MM.1S (cell line): ENCODE measurements around the gene DPH7.
A peak's percentile ranks its signal among the peaks of the same experiment; 100 is the strongest.

Experiments
- DNase-seq: peaks from one replicate; pipeline ENCODE4 v3.0.0-alpha.2; 2015
- H2AFZ ChIP-seq: fragments of 300-600 bp; sonication (generic); 2 replicates; pipeline ENCODE4 v1.6.0; 2016; ENCODE audit warnings: antibody characterized with exemption, low read length
- H3F3A ChIP-seq: fragments of 300-600 bp; sonication (generic); 2 replicates; pipeline ENCODE4 v1.6.1; 2016; ENCODE audit warnings: mild to moderate bottlenecking, antibody characterized with exemption, low read length, moderate library complexity, mixed read lengths; ENCODE audit not compliant: insufficient read depth
- H3K27ac ChIP-seq: fragments of 300-600 bp; sonication (generic); 2 replicates; pipeline ENCODE4 v1.5.1; 2016; ENCODE audit warnings: mild to moderate bottlenecking, low read length
- H3K27me3 ChIP-seq: fragments of 300-600 bp; sonication (generic); replicated peaks from 2 replicates; pipeline ENCODE4 v1.6.0; 2016; ENCODE audit warnings: low read length; ENCODE audit not compliant: insufficient read depth
- H3K36me3 ChIP-seq: fragments of 300-600 bp; sonication (generic); replicated peaks from 2 replicates; pipeline ENCODE4 v1.6.1; 2016; ENCODE audit warnings: mild to moderate bottlenecking, low read length, mixed read lengths; ENCODE audit not compliant: insufficient read depth
- H3K4me1 ChIP-seq: fragments of 300-600 bp; sonication (generic); 2 replicates; pipeline ENCODE4 v1.6.1; 2016; ENCODE audit warnings: low read length, mixed read lengths
- H3K4me2 ChIP-seq: fragments of 300-600 bp; sonication (generic); 2 replicates; pipeline ENCODE4 v1.6.0; 2016; ENCODE audit warnings: low read depth, low read length
- H3K4me3 ChIP-seq: fragments of 300-600 bp; sonication (generic); 2 replicates; pipeline ENCODE4 v1.5.1; 2016; ENCODE audit warnings: low read length, mixed read lengths
- H3K79me2 ChIP-seq: fragments of 300-600 bp; sonication (generic); 2 replicates; pipeline ENCODE4 v1.6.1; 2016; ENCODE audit warnings: mixed run types, low read length, mixed read lengths
- H3K9ac ChIP-seq: fragments of 300-600 bp; sonication (generic); 2 replicates; pipeline ENCODE4 v1.6.1; 2016; ENCODE audit warnings: low read length, mixed read lengths
- H3K9me2 ChIP-seq: fragments of 300-600 bp; sonication (generic); replicated peaks from 2 replicates; pipeline ENCODE4 v1.6.1; 2016; ENCODE audit warnings: mild to moderate bottlenecking, low read length, mixed read lengths; ENCODE audit not compliant: insufficient read depth
- H3K9me3 ChIP-seq: fragments of 300-600 bp; sonication (generic); replicated peaks from 2 replicates; pipeline ENCODE4 v1.6.1; 2016; ENCODE audit warnings: mild to moderate bottlenecking, low read length, mixed read lengths; ENCODE audit not compliant: insufficient read depth
- H4K20me1 ChIP-seq: fragments of 300-600 bp; sonication (generic); 2 replicates; pipeline ENCODE4 v1.6.1; 2016; ENCODE audit warnings: mild to moderate bottlenecking, low read length, moderate library complexity, mixed read lengths; ENCODE audit not compliant: insufficient read depth
- EZH2 ChIP-seq: fragments of 300-600 bp; sonication (generic); optimal IDR thresholded peaks from 2 replicates; pipeline ENCODE3; 2017; ENCODE audit warnings: low read depth, mild to moderate bottlenecking, antibody characterized with exemption, low read length, mixed read lengths
- EZH2phosphoT487 ChIP-seq: fragments of 300-600 bp; sonication (generic); IDR thresholded peaks from 2 replicates; pipeline ENCODE4 v1.6.1; 2018; ENCODE audit warnings: antibody characterized with exemption, low read length
- TF ChIP-seq, protein P1 (sequence below): fragments of 300-600 bp; sonication (generic); IDR thresholded peaks from 2 replicates; pipeline ENCODE4 v1.5.1; 2016; ENCODE audit warnings: antibody characterized with exemption, low read length, mixed read lengths

DPH7 gene

DNA sequence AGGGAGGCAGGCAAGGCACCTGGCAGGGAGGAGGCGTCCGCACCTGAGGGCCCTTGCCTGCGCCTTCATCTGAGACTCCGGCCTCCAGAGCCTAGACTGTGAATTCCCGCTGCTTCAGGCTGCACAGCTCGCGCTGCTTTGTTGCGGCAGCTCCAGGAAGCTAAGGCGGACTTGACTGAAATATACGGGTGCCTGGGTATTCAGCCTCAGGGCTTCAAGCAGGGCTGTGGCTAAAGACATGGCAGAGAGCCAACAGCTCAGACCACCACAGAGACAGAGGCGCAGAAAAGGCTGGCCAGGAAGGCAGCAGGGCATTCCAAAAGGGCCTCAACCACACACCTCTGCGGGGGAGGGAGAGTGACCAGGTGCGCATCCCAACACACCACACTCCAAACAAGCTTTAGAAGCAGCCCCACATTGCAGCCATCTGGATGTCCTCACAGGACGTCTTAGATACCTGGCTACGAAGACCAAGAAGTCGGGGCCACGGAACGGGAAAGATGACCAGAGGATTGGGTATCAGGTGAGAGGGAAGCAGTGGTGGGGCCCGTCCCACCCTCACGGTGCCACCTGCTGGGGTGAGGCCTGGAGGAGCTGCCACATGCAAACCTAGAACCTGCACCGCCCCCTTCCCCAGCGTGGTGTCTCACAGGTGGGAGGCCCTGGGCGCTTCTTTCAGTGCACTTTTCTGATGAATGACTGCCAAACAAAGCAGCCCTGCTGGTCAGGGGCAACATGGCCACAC lies 1.7 kb upstream of the DPH7 start:
- Histone ChIP-seq H3K9ac (no peak overlapping the region), H3K36me3 (no peaks in the 10 kb centered on the region), H3K79me2 (peaks cover 29% of the 10 kb centered on the region), H3K4me1 (peaks cover 21% of the 10 kb centered on the region), H2AFZ (no peak overlapping the region), H3K27me3 (no peaks in the 10 kb centered on the region), H3K9me2 (no peaks in the 10 kb centered on the region), H3K27ac (no peak overlapping the region), H3K4me3 (no peak overlapping the region), H3F3A (peaks cover 18% of the 10 kb centered on the region), H3K4me2 (no peak overlapping the region), H4K20me1 (no peaks in the 10 kb centered on the region), H3K9me3 (no peaks in the 10 kb centered on the region)
- no peak for DNase-seq
- TF ChIP-seq, protein P1, sequence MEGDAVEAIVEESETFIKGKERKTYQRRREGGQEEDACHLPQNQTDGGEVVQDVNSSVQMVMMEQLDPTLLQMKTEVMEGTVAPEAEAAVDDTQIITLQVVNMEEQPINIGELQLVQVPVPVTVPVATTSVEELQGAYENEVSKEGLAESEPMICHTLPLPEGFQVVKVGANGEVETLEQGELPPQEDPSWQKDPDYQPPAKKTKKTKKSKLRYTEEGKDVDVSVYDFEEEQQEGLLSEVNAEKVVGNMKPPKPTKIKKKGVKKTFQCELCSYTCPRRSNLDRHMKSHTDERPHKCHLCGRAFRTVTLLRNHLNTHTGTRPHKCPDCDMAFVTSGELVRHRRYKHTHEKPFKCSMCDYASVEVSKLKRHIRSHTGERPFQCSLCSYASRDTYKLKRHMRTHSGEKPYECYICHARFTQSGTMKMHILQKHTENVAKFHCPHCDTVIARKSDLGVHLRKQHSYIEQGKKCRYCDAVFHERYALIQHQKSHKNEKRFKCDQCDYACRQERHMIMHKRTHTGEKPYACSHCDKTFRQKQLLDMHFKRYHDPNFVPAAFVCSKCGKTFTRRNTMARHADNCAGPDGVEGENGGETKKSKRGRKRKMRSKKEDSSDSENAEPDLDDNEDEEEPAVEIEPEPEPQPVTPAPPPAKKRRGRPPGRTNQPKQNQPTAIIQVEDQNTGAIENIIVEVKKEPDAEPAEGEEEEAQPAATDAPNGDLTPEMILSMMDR, result no peak
- TF ChIP-seq EZH2phosphoT487 (no peak), EZH2 (no peak)

DNA sequence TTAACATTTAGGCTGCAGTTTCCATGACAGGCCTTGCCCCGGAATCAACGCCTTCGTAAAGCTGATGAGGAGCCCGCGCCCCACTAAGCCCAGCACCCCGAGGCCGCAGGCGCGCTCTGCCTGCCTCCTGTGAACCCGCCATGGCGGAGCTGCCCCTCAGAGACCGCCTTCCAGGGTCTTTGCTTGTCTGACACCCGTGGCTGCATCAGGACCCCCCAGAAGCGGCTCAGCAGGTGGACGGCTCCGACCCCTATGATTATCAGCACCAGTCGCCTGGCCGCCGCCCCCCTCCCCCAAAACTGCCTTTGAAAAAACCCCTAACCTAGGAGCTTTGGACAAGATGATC lies 507 bp upstream of the DPH7 start:
- H3K9ac ChIP-seq, result no peak overlapping the region

DNA sequence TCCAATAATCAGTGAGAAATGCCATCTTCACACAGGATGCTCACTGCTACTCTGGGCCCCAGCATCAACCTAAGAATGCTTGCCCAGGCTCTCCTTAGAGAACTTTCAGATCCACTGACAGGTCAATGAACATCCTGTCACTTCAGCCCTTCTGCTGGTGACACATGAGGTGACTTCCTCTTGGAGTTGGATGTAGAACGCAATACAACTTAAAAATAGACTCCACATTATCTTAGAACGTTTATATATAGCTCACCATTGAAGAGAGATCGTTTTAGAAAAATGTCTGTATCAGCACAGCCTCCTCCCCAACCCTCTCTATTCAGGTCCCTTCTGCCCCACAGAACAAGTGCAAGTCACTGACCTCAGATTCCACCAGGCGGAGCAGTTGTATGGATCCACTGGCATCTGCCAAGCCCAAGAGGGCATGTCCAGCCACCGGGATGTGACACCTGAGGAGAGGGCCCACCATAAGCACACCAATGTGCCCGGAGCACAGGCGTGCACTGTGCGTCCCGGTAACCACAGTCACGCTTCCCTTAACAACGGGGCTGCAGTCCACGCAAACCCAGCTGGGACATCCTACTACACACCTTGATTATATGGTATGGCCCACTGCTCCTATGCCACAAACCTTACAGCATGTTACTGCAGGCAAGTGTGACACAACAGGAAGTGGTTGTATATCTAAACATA lies 2.9 kb downstream of the DPH7 start:
- peaks cover 55% of the 10 kb centered on the region for H3K79me2 ChIP-seq
- peak overlapping the region; percentile 94 for H3K27ac ChIP-seq

More for the DNA sequence above, 507 bp upstream of the DPH7 start:
- H3K36me3 ChIP-seq, result 0 out of 2 replicates have a peak, but pooled peaks cover under 1% of the 10 kb centered on the region
- peak overlapping the region; percentile 94; the same call in 1 of the 2 replicates for H3K4me3 ChIP-seq
- H3K27ac ChIP-seq, result no peak overlapping the region
- no peaks in the 10 kb centered on the region for H3K9me2 ChIP-seq
- peaks cover 26% of the 10 kb centered on the region for H3F3A ChIP-seq
- no peaks in the 10 kb centered on the region for H3K9me3 ChIP-seq
- no peaks in the 10 kb centered on the region for H3K27me3 ChIP-seq
- H2AFZ ChIP-seq, result 0 out of 2 replicates have a peak overlapping the region, but pooled peaks have one; percentile 28
- no peak for DNase-seq
- H4K20me1 ChIP-seq, result no peaks in the 10 kb centered on the region
- no peak for TF ChIP-seq EZH2phosphoT487
- TF ChIP-seq EZH2, result no peak
- TF ChIP-seq, protein P1, result no peak
- H3K4me1 ChIP-seq, result peaks cover 33% of the 10 kb centered on the region
- H3K79me2 ChIP-seq, result peaks cover 40% of the 10 kb centered on the region
- H3K4me2 ChIP-seq, result peak overlapping the region; percentile 54; the same call in 1 of the 2 replicates

More for the DNA sequence above, 2.9 kb downstream of the DPH7 start:
- H3K9me3 ChIP-seq, result no peaks in the 10 kb centered on the region
- peaks cover 26% of the 10 kb centered on the region for H3F3A ChIP-seq
- H3K4me2 ChIP-seq, result peak overlapping the region; percentile 92
- H3K36me3 ChIP-seq, result peaks cover 12% of the 10 kb centered on the region
- DNase-seq, result peak; percentile 79
- peak overlapping the region; percentile 71 for H3K9ac ChIP-seq
- no peaks in the 10 kb centered on the region for H3K9me2 ChIP-seq
- peak overlapping the region; percentile 94 for H3K4me3 ChIP-seq
- TF ChIP-seq, protein P1, result peak; percentile 57
- TF ChIP-seq EZH2phosphoT487 (no peak), EZH2 (no peak)
- H3K4me1 ChIP-seq, result peaks cover 34% of the 10 kb centered on the region
- no peak overlapping the region for H2AFZ ChIP-seq
- H4K20me1 ChIP-seq, result no peaks in the 10 kb centered on the region
- no peaks in the 10 kb centered on the region for H3K27me3 ChIP-seq
